ENCODE measurements around the gene RAP1GAP2.

Gene RAP1GAP2

GRCh38 chr17:2975469-2975958 lies 179.3 kb downstream of the RAP1GAP2 start (continued):
- TF ChIP-seq ZIC2 (tag by site-specific recombination; IDR thresholded peaks at IDR 0.05) (peak; percentile 42; the same call in 1 of the 2 replicates), ZNF707 (tag by site-specific recombination; IDR thresholded peaks at IDR 0.05) (no peak), SETDB1 (IDR thresholded peaks at IDR 0.05; ENCODE audit: insufficient read length, low read length) (peak; percentile 42)

DNA sequence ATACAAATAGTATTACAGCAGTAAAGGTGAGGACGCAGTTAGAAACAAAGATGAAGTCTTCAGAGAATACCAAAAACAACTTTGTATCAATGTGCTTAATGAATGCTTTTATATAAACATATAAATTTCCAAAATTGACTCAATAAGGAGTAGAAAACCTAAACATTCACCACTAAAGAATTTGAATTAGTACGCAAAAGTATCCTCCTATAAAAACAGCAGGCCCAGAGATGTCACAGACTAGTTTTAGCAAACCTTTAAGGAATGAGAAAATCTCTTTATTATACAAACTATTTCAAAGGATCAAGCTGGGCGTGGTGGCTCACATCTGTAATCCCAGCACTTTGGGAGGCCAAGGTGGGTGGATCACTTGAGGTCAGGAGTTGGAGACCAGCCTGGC lies 180.9 kb downstream of the RAP1GAP2 start:
- TF ChIP-seq, protein P1, sequence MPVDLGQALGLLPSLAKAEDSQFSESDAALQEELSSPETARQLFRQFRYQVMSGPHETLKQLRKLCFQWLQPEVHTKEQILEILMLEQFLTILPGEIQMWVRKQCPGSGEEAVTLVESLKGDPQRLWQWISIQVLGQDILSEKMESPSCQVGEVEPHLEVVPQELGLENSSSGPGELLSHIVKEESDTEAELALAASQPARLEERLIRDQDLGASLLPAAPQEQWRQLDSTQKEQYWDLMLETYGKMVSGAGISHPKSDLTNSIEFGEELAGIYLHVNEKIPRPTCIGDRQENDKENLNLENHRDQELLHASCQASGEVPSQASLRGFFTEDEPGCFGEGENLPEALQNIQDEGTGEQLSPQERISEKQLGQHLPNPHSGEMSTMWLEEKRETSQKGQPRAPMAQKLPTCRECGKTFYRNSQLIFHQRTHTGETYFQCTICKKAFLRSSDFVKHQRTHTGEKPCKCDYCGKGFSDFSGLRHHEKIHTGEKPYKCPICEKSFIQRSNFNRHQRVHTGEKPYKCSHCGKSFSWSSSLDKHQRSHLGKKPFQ (tag by site-specific recombination; IDR thresholded peaks at IDR 0.05) = no peak
- TF ChIP-seq ZNF473 (tag by site-specific recombination; IDR thresholded peaks at IDR 0.05) = no peak
- no peak for TF ChIP-seq ZNF416 (tag by site-specific recombination; IDR thresholded peaks at IDR 0.05)
- TF ChIP-seq ZSCAN23 (tag by site-specific recombination; IDR thresholded peaks at IDR 0.05) = no peak
- TF ChIP-seq, protein P2, sequence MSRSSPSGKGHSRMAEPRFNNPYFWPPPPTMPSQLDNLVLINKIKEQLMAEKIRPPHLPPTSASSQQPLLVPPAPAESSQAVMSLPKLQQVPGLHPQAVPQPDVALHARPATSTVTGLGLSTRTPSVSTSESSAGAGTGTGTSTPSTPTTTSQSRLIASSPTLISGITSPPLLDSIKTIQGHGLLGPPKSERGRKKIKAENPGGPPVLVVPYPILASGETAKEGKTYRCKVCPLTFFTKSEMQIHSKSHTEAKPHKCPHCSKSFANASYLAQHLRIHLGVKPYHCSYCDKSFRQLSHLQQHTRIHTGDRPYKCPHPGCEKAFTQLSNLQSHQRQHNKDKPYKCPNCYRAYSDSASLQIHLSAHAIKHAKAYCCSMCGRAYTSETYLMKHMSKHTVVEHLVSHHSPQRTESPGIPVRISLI (tag by site-specific recombination; IDR thresholded peaks at IDR 0.05) = no peak
- no peak overlapping the region for H3K27ac ChIP-seq (ENCODE audit: extremely low read depth, low read depth, low read length)
- no peaks in the 10 kb centered on the region for H3K9me3 ChIP-seq (ENCODE audit: control insufficient read depth, insufficient read depth, low read depth, low read length)
- peaks cover 6% of the 10 kb centered on the region; the same call in 1 of the 2 replicates for H3K4me1 ChIP-seq (ENCODE audit: control insufficient read depth, insufficient read depth, low read length)
- H3K4me3 ChIP-seq (ENCODE audit: low read depth, low read length) = no peak overlapping the region
- CTCF ChIA-PET = interaction anchor here (1.0 kb wide), 1 partner anchor 10 kb away, joined by 4 read pairs; no protein-coding TSS in a partner anchor
- peaks cover 2 to 19% of the 10 kb centered on the region in 2 experiments; a peak in 2 of 3 replicates for H3K36me3 ChIP-seq (ENCODE audit: control insufficient read depth in 2 of 2, insufficient read depth in 1 of 2, low read length in 2 of 2)
- POLR2A ChIA-PET = no interaction called here

DNA sequence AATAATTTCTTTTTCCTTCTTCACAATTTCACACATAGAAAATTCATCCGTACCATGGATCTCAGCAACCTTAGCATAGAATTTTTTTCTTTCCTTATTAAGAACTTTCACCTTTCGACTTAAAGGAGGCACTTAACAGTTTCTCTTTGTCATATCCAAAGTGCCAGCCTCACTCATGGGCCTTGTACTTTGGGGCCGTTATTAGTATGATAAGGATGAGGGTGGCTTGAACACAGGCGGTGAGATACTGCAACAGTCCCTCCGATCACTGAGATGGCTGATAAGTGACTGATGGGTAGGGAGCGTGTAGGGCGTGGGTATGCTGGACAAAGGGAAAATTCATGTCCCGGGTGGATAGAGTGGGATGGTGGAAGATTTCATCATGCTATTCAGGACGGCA lies 181.9 kb downstream of the RAP1GAP2 start:
- TF ChIP-seq ZNF404 (tag by site-specific recombination; IDR thresholded peaks at IDR 0.05) (no peak), ZNF274 (IDR thresholded peaks at IDR 0.05; ENCODE audit: low read length) (no peak), ZNF274 (tag by site-specific recombination; IDR thresholded peaks at IDR 0.05; ENCODE audit: borderline replicate concordance) (no peak), KLF10 (tag by site-specific recombination; IDR thresholded peaks at IDR 0.05) (no peak), ZNF707 (tag by site-specific recombination; IDR thresholded peaks at IDR 0.05) (no peak), YY2 (tag by site-specific recombination; IDR thresholded peaks at IDR 0.05) (no peak), GLI4 (tag by site-specific recombination; IDR thresholded peaks at IDR 0.05) (no peak), ZNF555 (tag by site-specific recombination; conservative IDR thresholded peaks at IDR 0.05) (no peak), ZNF214 (tag by site-specific recombination; IDR thresholded peaks at IDR 0.05; ENCODE audit: borderline replicate concordance) (no peak), SALL2 (tag by site-specific recombination; IDR thresholded peaks at IDR 0.05; ENCODE audit: borderline replicate concordance) (no peak), TCF7L2 (IDR thresholded peaks at IDR 0.05; ENCODE audit: borderline replicate concordance, low read depth, low read length) (no peak), HIC1 (tag by site-specific recombination; IDR thresholded peaks at IDR 0.05) (no peak), ZNF843 (tag by site-specific recombination; IDR thresholded peaks at IDR 0.05) (no peak), MZF1 (tag by site-specific recombination; IDR thresholded peaks at IDR 0.05; ENCODE audit: borderline replicate concordance) (no peak)
- TF ChIP-seq, protein P3, sequence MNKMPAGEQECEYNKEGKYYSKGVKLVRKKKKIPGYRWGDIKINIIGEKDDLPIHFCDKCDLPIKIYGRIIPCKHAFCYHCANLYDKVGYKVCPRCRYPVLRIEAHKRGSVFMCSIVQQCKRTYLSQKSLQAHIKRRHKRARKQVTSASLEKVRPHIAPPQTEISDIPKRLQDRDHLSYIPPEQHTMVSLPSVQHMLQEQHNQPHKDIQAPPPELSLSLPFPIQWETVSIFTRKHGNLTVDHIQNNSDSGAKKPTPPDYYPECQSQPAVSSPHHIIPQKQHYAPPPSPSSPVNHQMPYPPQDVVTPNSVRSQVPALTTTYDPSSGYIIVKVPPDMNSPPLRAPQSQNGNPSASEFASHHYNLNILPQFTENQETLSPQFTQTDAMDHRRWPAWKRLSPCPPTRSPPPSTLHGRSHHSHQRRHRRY (tag by site-specific recombination; IDR thresholded peaks at IDR 0.05) = no peak
- CTCF ChIA-PET = no interaction called here
- peaks cover 3 to 29% of the 10 kb centered on the region in 2 experiments; a peak in 2 of 3 replicates for H3K36me3 ChIP-seq (ENCODE audit: control insufficient read depth in 2 of 2, insufficient read depth in 1 of 2, low read length in 2 of 2)

More for the DNA sequence above, 181.9 kb downstream of the RAP1GAP2 start:
- H3K9me3 ChIP-seq (ENCODE audit: control insufficient read depth, insufficient read depth, low read depth, low read length) = no peaks in the 10 kb centered on the region
- no peak overlapping the region for H3K4me3 ChIP-seq (ENCODE audit: low read depth, low read length)
- H3K4me1 ChIP-seq (ENCODE audit: control insufficient read depth, insufficient read depth, low read length) = peaks cover 6% of the 10 kb centered on the region; the same call in 1 of the 2 replicates
- no peak overlapping the region for H3K27ac ChIP-seq (ENCODE audit: extremely low read depth, low read depth, low read length)
- POLR2A ChIA-PET = no interaction called here
